Stimulated activated CD4-positive, alpha-beta T cell treated with anti-CD3 and anti-CD28 coated beads, Interleukin-12 subunit alpha, Interleukin-12 subunit beta, amount 100 ng/mL, for 48 hours (primary cell): ENCODE measurements around the gene ELP5.

Source experiments
- DNase-seq, 3 donors: peaks; one replicate each; pipeline ENCODE4 v3.0.0-alpha.2; 2020; ENCODE audit warnings: low read depth in 2 of 3, low spot score in 1 of 3

The ELP5 gene, protein sequence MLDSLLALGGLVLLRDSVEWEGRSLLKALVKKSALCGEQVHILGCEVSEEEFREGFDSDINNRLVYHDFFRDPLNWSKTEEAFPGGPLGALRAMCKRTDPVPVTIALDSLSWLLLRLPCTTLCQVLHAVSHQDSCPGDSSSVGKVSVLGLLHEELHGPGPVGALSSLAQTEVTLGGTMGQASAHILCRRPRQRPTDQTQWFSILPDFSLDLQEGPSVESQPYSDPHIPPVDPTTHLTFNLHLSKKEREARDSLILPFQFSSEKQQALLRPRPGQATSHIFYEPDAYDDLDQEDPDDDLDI

GRCh38 chr17:7252176-7253043, at the start of gene ELP5:
Gene ELP5 (plus strand): TSS chr17:7252215. CDS start chr17:7252551, 336 bp downstream.
- peak; percentile 84 to 88 (median 87) for DNase-seq

DNA sequence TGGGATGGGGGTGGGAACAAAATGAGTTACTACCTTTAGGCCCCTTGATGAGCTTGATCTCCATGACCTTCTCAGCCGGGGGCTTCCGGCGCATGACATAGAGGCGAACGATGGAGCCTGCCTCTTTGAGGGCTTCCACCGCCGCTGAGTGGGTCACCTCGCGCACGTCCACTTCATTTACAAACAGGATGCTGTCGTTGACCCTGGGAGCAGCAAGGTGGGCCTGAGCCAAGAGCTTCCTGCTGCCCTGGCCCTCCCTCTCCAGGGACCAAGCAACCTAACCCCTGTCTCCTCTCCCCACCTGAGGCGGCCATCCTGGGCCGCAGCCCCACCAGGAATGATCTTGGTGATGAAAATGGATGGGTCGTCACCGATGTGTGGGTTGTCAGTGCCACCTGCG, 48.6 kb upstream of the ELP5 start:
- no peak for DNase-seq

GRCh38 chr17:7204336-7204735, 47.7 kb upstream of the ELP5 start:
- DNase-seq, result no peak

GRCh38 chr17:7204828-7205461, 47.1 kb upstream of the ELP5 start:
- peak; percentile 79 to 89 (median 89) for DNase-seq

GRCh38 chr17:7205561-7205960, 46.5 kb upstream of the ELP5 start:
- DNase-seq, result no peak

DNA sequence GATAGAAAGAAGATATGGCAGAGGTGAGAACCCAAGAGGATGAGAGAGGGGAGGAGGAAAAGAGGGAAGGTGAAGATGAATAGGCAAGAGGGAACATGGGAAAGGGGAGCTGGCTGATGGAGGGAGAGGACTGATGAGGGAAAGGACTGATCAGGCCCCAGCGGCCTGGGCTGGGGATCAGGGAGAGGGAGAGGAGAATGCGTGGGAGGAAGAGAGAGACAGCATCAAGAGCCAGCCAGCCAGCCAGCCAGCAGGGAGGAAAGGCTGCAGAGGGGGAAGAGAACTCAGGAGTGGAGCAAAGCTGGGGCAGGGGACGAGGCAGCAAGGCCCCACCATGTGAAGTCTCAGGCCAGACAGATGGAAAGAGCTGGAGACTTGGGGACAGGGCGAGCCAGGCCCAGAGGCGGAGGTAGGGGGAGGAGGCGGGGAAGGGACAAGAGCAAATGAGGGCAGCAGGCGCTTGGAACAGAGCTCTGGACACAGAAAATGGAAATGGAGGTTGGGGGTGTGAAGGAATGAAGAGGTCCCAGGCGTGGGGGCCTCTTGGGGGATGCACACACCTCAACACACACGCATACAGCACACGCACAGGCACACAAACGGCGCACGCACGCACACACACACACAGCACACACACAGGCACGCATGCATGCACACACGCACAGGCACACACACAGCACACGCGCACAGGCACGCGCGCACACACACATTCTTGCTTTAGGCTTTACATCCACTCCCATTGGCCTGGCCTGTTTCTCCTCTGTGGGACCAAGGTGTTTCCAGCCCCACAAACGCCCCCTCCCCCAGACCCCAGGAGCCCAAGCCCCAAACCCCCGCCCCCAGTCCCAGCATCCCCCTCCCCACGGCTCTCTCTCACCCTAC, 44.7 kb upstream of the ELP5 start:
- DNase-seq, result no peak

DNA sequence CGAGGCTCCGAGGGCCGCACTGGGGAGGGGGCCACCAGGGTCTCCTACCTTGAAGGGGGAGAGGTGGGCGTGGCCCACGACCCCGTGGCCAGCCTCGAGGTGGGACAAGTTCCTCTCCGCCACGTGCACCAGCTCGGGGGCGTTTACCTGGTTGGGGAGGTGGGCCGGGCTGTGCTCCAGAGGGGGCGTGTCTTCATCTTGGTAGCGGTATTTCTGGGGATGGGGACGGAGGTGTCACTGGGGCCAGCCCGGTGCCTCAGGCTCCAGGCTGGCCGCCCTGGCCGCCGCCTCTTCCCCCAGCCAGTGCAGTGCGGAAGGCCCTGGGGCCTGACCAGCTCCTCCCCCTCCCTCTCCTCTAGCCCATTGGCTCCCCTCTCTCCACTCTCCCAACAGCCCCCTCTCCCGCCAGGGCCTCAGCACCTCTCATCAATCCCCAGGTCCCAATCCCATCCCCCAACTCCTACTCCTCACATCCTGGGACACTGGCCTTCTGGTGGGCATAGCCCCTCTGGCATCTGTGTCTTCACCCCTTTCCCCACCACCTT, 43.9 kb upstream of the ELP5 start:
- DNase-seq, result no peak

DNA sequence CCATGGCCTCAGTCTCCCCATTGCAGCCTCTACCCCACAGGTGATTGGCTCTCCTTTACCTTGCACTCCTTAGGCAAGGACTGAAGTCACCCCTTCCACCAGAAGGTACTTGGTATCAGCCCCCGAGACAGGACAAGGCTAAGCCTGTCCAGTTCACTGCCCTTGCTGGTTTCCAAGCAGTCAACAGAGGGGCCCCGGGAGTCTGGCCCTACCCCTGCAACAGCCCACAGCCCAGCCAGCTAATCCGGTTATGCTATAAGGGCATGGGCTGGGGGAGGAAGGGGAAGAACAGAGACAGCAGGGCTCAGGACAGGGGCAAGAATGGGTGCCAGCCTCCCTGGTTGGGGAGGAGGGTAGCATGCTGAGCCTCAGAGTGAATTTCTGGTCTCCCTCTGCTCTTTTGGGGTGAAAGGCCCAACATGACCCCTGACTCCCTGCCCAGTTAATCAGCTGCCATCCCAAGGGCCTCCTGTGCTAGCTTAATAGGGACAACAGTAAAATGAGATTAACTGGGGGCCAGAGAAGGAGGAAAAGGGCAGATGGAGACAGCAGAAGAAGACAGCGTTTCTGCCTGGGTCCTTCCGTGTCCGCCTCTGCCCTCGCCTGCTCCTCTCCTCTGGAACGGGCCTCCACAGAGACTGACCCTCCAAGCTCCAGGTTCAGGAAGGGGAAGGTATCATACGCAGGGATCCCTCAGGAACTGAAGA, 43.1 kb upstream of the ELP5 start:
- DNase-seq, result no peak

- DNase-seq, result no peak
Observed at GRCh38 chr17:7211491-7212273, 40.3 kb upstream of the ELP5 start.

DNA sequence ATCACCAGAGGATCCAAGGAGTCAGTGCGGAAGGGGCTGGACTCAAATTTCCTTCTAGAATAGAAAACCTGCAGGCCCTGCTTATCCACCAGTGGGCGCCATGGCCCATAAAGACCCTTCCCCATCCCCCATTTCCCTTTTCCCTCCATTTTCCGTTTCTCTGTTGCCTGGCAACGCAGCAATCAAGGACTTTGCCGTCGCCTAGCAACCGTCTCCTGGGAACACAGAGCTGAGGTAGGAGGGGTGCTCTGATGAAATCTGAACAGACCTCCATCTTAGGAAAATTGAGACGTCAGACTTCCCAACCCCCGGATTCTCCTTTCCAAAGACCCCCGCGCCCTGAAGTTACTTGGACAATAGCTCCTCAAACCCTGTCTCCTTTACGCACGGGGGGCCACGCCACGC, 38.1 kb upstream of the ELP5 start:
- peak in 2 of 3 donors; percentile 51 to 61 for DNase-seq

- DNase-seq, result peak; percentile 99 to 100 (median 100)
Observed at GRCh38 chr17:7214300-7215135, 37.5 kb upstream of the ELP5 start.

GRCh38 chr17:7215136-7215638, 36.8 kb upstream of the ELP5 start:
- DNase-seq, result no peak

DNA sequence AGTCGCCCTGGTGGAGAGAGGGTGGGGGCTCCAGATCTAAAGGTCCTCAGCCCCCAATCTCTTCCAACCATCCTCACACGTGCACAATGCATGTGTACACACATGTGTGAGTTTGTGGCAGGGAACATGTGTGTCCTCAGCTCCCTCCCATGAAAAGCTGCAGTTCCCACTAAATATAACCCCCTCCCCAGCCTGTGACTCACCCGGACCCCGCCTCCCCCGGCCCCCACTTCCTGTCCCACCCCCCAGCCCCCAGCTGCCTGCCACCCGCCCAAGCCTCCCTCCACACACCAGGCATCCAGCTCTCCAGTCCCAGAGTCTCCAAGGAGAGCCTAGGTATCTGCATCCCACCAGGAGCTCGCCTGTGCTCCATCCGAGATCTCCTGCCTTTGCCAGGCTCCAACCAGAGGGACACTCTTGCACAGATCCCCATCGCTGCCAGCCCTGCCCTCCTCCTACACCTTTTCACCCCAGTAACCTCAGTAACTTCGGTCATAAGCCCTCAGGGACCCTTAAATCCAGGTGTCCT, 36.3 kb upstream of the ELP5 start:
- DNase-seq, result no peak

- DNase-seq, result no peak
Observed at GRCh38 chr17:7216242-7217112, 35.5 kb upstream of the ELP5 start.

DNA sequence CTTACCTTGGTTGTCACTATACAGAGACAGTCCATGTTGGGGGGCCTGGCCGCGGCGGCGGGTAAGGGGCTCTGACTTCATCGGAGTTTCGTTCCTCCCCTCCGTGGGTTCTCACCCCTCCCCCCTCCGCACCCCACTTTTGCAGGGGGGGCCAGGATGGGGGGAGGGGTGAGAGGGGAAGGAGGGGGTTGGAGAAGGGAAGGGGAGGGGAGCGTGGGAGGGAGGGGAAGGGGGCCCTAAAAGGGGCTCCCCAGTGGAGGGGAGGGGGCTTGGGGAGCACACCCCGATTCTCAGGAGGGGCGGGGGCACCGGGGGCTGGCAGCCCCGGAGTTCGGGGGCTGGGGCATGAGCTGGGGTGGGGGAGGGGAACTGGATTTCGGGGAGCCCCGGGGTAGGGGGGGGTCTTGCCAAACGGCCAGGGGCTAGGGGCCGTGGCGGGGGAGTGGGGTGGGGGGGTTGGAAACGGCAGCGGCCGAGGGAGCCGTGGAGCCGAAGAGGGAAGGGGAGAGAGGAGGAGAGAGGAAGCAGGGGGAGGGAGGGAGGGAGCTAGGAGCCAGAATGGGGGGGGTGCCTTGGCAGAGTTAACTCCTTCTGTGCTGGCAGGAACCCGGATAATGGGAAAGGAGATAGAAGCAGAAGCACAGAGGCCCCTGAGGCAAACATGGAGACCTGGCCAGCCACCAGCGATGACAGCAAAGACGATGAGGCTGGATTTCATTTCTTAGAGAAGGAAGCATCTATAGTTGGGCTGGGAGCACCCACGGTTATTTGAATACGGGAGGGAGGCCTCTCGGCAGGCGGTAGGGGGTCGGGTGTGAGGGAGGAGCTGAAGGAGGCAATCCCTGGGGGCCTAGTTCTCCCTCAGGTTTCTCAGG, 34.7 kb upstream of the ELP5 start:
- DNase-seq, result no peak

GRCh38 chr17:7218166-7218565, 33.8 kb upstream of the ELP5 start:
- no peak for DNase-seq
